Stimulated activated CD4-positive, alpha-beta T cell treated with anti-CD3 and anti-CD28 coated beads, Interleukin-15, amount 100 ng/mL, for 24 hours (primary cell): Measurements from ENCODE around the gene DDX27.

Experiments
- DNase-seq: peaks from one replicate; pipeline ENCODE4 v3.0.0-alpha.2; 2020

DDX27 gene

DNA sequence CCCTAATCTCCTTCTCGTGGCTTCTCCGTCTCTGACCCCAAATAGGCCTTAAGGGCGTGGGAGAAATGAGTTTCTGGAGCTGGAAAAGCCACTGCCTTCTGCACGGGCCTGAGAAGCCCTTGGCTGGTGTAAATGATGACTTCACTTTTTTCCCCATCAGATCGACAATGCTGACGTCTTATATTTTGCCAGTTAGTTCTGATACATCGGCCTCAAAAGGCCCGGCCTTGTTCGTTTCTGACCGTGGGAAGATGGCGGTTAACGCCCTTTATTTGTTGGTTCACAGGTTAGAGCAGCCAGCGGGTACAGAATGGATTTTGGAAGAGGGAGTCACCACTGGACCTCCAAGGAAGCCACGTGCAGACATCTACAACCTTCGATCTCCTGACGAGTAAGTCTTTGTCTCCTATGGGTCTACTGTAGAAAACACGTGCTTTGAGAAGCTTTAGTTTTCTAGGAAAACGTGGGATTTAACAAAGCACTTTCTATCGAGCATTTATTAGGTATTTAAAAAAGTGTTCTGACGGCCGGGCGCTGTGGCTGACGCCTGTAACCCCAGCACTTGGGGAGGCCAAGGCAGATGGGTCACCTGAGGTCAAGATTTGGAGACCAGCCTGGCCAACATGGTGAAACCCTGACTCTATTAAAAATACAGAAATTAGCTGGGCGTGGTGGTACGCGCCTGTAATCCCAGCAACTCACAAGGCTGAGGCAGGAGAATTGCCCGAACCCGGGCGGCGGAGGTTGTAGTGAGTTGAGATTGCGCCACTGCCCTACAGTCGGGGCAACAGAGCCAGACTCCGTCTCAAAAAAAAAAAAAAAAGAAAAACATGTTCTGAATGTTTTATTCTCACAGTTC lies 59.8 kb downstream of the DDX27 start:
- peak; percentile 65 for DNase-seq

DNA sequence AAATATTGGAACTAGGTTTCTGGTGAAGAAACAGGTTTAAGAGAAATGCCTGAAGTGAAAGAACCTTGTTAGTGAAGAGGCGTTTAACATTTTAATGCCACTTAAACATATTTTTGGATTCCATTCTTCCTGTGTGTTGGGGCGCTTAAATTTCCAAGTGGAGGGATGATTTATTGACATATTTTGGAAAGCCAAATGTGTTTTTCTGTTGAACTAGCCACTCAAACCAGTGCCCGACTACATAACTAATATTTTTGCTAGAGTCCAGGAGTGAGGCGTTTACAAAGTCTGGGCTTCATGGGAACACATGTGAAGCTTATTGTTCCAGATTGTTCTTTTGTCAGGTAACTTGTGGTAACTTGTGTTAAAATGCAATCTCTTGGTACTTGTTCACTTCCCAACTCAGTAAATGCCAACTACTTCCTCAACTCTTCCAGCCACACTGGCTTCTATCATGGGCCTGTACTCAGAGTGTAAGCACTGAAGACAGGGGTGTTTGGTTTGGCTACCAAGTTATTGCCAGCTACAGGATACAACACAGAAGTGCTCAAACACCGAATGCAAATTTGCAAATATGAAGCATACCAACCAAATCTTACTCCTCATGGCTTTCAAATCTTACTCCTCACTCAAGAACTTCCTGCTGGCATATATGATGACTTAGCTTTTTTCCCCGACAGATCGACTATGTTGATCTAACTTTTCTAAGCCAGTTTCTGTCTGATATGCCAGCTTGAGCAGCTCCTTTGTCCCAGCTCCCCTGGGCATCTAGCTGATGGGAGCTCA lies 60.7 kb downstream of the DDX27 start:
- no peak for DNase-seq

DNA sequence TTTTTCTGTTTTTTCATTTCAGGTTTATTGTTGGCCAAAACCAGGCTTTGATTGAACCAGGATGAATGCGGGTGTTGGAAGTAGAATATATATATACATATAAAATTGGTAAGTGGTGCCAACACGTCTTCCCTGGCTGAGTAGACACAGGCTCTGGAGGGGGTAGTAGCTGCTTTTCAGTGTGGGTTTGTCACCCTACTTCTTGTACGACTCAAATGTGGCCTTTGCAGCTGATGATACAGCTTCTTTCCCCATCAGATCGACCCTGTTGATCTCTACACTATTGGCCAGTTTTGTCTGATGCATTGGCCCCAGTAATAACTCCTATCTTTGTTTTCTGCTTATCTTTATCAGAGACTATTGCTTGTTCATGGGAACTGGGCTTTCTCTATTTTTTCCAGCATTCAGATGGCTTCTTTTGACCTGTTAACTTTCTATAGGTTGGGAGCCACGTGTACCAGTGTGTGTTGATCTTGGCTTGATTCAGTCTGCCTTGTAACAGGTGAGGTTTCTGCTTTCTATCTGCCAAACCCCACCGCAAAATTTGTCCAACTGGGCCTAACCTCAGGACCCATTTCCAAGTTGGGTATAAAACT lies 61.3 kb downstream of the DDX27 start:
- DNase-seq: no peak

DNA sequence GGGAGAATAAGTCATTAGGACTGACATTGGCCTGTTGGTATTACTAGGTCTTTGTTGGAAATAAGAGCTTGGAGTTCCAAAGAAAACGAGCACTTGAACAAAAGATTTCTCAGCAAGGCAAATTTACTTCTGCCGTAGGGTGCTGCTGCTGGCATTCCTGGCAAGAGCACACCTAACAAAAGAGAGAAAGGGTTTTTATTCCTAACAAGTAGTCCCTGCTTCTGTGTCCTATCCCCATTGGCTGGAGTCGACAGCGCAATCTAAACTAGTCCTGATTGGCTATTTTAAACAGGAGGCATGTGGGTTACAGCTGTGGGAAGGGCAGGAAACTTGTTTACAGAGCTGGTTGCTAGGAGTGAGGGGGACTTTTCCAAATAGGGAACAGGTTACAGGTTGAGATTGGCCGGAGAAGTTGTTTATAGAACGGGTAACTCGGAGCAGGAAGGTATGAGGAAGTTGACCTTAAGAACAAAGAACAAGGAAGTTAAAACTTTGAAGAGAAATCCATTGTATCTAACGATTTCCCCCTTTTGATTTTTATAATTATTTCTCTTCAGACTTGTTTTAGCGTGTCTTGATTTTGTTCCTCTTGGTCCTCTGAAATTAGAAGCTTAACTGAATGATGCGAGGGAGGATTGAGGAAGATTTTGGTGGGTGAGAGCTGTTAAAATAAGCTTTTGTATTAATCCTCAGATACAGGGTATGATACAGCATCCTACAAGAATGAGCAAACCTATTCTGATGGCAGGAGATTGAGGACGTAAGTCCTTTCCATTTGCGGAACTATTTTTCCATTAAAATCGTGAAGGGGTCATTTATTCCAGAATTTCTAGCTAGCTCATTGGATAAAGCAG lies 62.1 kb downstream of the DDX27 start:
- peak; percentile 31 for DNase-seq

DNA sequence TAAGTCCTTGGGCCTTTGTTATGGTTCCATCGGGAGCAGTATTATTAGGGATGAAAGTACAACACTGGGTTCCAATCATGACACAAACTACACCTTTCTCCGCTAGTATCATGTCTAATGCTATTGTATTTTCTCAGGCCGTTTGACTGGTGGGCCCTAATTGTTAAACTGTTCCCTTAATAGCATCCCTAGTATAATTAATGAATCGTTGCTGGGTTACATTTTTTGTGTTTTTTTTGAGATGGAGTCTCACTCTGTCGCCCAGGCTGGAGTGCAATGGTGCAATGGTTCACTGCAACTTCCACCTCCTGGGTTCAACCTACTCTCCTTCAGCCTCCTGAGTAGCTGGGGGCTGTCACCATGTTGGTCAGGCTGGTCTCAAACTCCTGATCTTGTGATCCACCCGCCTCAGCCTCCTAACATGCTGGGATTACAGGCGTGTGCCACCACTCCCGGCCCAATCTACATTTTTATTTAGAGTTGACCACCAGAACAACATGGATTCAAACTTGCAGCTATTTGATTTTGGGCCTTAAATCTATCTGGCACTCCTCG lies 62.8 kb downstream of the DDX27 start:
- peak; percentile 32 for DNase-seq

DNA sequence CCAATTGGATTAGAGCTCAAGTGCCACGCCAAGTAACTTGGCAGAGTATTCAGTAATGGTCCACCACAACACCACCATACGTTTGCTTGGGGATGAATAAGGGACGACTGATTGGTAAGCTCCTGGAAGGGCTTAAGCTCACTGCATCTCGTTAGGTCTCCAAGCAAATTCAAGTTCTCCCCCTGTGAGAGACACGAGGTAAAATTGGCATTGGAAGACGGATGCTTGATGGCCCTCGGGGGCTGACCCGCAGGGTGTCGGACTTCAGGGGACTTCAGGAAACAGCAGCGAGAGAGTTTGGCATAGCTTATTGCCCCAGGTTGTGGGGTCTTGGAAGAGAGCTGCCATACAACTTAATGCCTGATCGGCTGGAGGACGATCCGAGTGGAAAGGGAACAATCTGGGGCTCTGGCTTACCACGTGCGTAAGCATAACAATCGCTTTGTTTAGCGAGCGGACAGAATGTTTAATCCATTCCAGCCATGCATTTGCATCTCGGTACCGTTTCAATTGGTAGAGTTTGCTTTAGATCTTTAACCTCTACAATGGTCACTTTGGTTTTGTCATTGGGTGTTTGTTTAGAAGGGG lies 63.5 kb downstream of the DDX27 start:
- DNase-seq: peak; percentile 22

DNA sequence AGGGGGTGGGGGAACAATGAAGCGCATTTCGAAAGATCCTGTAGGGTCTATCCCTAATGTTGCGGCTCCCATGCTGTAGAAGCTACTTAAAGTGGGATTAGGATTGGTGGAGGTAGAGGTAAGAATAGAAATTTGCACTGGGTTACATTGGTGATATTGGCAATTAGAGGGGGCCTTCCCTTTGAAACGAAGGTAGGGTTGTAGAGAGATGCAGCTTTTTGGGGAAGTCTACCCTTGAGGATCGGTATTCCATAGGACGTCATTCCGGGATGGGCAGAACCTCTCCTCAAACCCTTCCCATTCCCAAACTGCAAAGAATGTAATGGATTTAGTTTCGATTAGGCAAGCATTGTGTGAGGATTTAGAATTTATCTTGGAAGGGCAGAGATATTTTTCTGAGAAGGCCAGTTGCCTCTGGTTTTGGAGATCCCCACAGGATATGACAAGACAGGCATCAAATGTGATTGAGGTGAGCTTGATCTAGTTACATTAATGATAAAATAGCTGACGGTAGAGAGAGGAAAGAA lies 64.0 kb downstream of the DDX27 start:
- DNase-seq: no peak

DNA sequence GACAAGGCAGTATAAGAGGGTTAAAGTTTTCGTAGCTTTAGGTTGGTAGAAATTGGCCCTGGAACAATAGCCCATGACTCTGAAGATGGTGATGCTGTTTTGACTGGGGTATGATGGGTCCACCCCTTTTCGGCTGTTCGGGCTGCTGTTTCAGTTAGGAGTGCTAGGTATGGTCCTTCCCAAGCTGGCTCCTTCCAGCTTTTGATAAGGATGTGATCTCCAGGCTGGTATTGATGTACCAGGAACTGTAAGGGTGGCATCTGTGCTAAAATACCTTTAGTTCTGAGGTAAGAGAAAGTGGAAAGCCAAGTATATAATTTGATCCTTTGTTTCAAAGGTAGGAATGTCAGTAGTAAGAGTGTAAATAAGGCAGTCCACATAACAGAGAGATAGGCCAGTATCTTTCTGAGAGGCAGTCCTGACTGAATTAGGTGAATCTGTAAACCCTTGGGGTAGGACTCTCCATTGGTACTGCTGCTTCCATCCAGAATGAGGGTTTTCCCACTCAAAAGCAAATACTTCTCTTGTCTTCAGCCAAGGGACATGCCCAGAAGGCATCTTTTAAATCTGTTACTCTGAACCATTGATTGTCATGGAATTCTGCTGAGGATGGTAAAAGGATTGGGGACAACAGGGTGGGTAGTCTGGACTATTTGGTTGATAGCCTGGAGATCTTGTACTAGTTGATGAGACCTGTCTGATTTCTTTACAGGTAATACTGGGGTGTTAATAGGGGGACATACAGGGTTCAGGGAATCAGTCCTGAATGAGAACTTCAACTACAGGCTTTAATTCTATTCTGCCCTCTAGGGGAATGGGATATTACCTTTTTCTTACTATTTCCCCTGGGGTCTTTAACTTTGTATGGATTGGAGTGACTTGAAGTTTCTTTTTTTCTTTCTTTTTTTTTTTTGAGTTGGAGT lies 64.7 kb downstream of the DDX27 start:
- no peak for DNase-seq

DNA sequence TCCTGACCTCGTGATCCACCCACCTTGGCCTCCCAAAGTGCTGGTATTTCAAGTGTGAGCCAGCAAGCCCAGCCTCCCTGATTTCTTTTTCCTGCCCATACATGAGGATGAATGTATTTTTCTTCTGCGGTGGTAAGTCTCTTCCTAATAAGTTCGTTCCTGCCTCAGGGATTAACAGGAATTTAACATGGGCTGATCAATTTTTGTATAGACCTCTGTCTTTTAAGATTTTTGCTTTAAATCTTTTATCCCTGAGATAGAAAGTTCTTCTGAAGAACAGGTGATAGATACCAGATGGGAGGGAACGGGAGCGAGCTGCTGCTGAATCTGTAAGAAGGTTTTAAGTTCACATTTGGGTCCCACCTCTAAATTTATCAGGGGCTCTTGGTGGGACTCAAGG lies 65.6 kb downstream of the DDX27 start:
- no peak for DNase-seq

DNA sequence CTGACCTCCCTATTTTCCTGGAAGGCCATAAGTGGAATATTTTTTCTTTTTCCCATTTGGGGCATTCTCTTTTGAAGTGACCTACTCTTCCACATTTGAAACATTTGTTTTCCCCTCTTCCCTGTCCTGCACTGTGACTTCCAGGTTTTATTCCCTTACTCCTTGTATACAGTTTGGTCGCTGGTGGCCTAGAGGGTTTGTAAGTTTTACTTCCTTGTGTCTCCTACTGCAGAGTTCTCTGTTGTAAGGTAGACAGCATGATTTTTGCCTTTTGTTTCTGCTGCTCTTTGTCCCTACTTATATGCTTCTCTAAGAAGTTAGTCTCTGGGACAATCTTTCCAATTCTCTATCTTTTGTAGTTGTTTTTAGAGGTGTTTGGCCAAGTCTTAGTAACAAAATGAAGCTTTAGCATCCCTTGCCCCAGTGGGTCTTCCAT lies 66.0 kb downstream of the DDX27 start:
- no peak for DNase-seq

DNA sequence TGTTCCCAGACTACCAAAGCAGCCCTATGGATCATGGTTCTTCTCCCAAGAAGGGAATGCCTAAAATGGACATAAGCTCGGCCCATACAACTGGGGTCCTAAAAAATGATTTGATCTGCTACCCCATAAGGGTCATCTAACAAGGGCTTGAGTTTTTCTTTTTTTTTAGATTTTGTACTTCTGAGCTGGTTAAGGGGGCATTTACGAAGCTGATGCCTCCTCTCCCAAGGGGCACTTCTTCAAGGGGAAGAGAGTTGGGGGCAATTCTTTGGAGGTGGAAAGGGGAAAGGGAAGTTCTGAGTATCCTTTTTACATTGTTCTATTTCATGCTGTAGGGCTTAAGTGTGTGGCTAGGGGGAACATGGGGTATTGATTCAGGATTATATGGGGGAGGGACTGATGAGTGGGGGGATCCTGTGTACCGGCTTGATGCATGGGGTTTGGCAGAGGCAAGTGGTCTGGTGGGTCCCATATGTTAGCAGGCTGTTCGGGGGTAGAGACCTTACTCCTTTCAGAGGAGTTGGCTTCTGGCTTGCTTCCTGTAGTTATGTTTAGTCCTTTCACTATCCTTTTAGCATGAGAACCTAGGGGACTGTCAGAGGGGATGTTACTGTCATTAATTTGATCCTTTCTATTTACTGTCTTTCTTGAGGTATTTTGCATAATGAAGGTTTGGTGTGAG lies 66.7 kb downstream of the DDX27 start:
- DNase-seq: no peak

DNA sequence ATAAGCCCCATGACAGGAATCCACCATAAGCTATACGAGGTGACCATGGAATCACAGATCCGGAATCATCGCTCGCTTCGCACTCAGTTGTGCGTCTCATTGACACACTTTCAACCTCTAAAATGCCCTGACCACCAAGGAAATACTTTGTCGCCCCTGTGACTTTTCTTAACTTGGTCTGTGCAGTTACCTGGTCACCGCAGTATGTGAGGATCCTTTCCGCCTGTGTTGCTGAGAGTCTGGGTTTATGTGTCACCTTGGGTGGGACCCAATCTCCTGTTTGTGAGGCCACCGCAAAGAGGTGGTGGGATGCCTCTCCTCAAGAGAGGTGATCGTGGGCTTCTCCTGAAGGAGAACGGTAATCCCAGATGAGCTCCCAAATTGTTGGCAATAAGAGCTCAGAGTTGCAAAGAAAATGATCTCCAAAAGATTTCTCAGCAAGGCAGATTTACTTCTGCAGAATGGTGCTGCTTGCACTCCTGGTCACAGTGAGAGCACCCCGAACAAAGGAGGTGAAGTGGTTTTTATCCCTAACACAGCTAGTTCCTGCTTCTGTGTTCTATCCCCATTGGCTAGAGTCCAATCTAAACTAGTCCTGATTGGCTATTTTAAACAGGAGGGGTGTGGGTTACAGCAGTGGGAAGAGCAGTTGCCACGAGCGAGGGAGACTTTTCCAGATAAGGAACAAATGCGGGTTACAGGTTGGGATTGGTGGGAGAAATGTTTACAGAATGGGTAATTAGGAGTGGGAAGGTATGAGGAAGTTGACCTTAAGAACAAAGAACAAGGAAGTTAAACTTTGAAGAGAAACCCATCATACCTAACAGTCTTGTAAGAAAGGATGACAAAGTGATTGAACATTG lies 67.7 kb downstream of the DDX27 start:
- no peak for DNase-seq

DNA sequence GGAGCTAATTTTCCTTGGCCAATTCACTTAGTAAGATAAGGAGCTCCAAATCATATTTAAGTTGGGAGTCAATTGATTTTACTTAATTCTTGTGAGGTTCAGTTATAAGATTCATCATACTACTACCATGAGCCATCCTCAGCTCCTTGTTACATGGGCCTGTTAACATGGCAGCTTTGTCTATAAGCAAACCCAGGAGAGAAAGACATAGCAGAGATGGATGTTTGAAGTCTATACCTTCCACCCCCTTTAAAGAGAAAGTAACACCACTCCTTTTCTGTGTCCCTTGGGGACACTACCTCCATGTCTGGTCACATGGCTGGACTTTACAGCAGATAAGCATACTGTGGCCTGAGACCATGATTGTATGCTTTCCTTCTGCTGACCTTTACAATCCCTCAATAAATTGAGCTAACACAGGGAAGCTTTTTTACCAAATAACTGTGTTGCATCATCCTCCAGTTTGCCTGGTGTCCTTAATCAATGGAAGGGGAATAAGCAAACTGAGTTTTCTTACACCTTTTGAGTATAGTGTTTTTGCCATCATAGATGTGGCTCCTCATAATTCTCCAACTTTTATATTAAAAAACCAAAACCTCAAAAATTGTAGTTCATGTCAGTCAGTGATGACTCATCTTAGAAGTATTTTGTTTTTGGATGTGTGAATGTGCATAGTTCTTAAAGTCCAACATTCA lies 68.5 kb downstream of the DDX27 start:
- DNase-seq: no peak

DNA sequence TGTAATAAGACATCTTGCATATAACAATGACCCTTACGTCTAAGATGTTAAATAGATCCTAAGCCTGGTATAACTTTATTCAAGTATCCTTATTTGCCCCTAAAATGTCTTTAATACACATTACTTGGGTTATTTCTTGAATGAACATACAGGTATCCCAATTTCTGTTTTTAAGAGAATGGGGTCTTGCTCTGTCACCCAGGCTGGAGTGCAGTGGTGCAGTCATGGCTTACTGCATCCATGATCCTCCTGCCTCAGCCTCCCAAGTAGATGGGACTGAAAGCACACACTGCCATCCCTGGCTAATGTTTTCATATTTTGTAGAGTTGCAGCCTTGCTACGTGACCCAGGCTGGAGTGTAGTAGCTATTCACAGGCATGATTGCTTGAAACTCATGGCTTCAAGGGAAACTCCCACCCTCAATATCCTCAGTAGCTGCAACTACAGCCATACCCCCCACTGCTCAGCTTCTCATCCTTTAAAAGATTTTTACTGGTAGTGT lies 69.1 kb downstream of the DDX27 start:
- no peak for DNase-seq

DNA sequence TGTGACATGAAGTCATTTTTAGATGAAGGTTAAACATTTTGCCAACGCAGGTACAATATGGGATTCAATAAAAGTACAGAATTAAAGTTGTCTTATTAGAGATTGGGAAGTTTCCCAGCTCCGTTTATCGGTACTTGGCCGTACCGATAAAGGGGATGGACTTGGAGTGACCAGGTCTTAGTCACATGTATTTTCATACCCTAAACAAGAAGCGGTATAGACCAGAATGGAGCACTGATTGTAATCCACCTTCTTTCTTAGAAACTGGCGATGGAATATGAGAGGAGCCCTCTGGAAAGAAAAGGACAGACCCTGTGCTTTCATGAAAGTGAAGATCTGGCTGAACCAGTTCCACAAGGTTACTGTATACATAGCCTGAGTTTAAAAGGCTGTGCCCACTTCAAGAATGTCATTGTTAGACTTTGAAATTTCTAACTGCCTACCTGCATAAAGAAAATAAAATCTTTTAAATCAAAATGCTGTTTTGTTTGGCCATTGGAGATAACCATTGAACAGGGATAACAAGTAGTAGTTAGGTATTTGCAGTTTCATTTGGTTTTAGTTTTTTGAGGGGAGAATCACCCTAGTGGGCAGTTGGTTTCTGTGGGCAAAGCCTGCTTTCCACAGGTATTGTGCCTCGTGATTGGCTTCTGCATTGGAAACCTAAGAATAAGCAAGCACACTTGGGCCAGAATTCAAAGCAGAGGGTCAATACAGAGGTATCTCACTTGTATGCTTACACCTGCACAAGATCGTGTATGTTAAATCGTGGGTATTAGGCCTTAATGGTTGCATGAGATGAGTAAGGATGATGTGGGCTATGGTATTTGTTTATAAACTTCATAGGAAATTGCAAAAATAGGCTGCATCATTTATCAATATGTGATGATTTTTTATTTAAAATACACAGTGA lies 69.8 kb downstream of the DDX27 start:
- no peak for DNase-seq

DNA sequence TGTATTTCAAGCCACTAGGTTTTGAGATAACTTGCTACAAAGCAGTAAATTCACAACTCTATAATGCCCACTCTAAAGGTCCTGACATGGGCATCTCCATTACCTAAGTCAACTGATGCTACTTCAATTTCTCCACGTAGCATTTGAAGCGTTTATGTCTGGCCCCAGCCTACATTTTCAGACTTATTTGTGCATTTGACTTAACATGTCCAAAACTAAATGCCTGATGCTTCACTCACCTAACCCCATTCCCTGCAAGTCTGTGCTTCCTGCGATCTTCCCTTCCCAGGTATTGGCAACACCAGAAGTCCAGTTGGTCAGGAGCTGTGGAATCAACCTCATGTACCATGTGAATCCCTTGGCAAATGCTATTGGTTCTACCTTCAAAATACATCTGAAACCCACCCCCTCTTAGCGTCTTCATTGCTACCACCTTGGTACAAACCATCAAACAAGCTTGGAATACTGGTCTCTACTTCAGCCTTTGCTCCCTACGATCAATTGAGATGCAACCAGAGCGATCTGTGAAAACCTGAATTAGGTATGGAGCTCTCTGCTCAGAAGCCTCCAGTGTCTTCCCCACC lies 71.5 kb downstream of the DDX27 start:
- no peak for DNase-seq

DNA sequence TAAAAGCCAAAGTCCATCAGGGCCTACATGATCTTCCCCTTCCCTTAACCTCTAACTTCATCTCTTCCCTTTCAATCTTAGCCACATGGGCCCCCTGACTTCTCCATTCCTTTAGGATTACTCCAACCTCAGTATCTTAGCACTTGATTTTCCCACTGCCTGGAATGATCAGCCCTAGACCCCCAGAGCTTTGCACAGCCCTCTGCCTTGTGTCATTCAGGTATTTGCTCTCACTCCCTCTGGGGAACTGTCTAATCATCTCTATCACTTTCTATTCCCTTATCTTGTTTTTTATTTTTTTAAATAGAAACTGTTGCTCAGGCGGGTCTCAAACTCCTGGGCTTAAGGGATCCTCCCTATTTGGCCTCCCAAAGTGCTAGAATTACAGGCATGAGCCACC lies 72.0 kb downstream of the DDX27 start:
- no peak for DNase-seq
